GM21529 (cell line): Measurements from ENCODE around the gene LINS1.
A peak's percentile ranks its signal among the peaks of the same experiment; 100 is the strongest.

Experiments
- ATAC-seq: cut with Tn5 transposase; IDR thresholded peaks from one replicate; pipeline ENCODE4 v1.9.1; 2021; ENCODE audit not compliant: unreplicated experiment

The LINS1 gene

DNA sequence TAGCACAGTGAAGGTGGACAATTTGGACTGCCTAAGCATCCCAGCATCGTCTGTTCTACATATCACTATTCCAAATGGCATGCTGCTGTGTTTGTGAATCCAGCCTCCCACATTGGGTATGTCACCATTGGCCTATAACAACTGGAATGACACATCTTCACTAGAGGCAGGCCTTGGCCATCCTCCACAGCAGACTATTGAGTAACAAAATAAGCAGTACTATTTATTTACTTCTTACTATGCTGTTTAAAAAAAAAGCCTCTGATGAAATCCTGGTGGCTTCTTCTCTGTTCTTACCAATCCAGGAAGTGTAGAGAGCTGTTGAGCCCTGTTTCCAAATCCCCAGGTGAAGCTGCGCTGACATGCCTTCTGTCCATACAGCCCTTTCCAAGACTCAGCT lies 42.7 kb downstream of the LINS1 start:
- no peak for ATAC-seq

DNA sequence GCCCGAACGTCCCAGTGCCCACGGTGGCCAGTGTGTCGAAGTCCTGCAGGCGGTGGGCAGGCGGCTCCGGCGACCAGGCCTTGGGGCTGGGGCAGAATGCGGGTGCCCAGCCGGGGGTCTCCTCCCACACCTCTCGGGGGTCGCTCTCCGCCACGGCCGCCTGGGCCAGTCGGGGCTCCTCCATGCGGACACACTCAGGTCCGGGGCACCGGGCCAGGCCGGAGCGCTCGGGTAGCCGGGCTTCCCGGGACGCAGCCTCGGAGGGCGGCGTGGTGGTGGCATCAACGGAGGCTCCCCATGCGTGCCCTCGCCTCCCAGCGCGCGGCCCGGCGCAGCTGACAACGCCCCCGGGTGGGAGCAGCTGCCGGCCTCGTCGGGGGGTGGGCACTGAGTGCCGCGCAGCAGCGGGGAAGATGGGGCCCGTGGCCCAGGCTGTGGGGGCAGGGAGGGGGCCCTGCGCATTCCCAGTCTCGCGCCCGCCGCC lies 43.2 kb downstream of the LINS1 start:
- no peak for ATAC-seq

DNA sequence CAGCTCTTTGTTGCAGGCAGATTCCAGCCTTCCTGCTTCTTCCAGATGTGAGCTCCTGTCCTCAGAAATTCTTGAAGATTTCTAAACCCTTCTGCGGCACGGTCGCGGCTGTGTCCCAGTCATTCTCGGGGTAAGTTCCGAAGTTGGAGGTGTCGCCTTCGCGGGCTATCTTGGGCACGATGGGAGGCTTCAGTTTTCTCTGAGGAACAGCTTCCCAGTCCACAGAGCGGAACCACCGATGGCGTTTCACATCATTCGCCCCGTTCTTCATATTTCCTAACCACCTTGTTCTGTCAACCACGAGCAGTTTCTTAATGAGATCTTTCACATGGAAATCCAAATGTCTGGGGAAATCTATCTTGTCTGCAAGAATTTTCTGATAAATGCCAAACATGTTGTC lies 48.5 kb downstream of the LINS1 start:
- no peak for ATAC-seq

DNA sequence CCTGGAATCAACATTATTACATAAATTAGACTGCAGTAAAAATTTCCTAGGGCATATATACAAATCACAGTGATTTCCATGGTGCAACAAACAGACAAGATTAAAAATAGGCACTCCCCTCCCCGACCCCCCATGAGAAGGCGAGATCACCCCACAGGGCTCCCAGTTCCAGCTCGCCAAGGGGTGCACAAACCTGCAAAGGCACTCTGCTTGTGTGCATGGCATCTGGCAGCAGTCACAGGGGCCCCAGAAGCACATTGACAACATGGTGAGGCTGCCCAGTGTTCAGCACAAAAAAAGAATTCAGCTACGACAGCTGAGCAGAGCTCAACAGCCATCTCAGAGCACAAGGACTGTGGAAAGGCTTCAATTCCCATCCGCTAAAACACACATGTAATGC lies 54.0 kb downstream of the LINS1 start:
- ATAC-seq: no peak

DNA sequence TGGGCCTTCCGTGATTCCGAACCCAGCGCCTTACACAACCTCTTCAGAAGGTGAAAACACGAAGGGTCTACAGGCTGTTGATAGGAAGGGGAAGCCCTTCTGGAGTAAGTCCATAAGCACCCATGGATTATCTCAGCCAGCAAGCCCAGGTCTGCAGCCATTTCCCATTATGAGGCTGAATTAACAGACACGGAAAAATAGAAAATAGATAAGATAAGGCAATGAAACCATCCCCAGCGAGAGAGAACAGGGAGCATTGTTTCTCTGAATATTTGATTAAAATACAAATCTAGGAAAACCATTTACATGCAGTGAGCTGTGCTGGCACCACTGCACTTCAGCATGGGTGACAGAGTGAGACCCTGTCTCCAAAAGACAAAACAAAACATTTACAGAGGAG lies 57.0 kb downstream of the LINS1 start:
- ATAC-seq: no peak

DNA sequence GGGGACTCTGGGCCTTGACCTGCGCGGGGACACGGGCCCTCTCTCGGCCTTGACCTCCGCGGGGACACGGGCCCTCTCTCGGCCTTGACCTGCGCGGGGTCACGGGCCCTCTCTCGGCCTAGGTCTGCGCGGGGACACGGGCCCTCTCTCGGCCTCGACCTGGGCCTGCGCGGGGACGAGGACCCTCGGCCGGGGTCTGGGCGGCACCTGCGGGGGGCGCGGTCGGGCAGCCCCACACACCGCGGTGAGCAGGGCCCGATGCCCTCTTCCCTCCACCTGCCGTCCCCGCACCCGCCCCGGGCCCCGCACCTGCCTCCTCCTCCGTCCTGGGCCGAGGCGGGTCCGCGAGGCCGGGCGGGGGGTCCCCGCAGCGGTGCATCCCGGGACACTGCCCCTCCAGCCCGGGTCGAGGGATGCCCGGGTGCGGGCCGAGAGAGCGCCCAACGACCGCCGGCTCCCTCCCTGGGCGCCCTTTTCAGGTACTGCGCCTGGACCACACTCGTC lies 57.6 kb downstream of the LINS1 start:
- no peak for ATAC-seq

DNA sequence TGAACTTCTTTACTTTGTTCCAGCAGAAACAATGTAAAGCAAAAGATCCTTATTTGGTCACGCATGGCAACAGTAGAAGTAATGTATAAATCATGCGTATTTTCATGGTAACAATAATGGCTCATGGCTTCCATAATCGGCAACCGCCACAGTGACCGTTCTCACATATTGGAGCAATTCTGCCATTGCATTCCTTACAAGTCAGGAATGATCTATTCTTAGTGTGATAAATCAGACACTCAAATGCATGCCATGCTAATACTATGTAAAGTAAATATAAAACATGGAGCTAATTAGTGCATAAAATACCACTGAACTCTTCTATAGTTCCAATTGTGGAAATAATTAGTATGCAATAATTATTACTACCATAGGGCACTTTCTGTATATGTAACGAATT lies 59.7 kb downstream of the LINS1 start:
- ATAC-seq: no peak

DNA sequence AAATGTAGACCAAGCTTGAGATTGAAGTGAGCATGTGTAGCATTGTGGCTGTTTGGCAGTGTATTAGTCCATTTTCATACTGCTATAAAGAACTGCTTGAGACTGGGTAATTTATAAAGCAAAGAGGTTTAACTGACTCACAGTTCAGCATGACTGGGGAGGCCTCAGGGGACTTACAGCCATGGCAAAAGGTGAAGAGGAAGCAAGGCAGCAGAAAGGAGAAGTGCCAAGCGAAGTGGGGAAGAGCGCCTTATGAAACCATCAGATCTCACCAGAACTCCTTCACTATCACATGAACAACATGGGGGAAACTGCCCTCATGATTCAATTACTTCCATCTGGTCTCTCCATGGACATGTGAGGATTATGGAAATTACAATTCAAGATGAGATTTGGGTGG lies 64.7 kb downstream of the LINS1 start:
- peak; percentile 81 for ATAC-seq

DNA sequence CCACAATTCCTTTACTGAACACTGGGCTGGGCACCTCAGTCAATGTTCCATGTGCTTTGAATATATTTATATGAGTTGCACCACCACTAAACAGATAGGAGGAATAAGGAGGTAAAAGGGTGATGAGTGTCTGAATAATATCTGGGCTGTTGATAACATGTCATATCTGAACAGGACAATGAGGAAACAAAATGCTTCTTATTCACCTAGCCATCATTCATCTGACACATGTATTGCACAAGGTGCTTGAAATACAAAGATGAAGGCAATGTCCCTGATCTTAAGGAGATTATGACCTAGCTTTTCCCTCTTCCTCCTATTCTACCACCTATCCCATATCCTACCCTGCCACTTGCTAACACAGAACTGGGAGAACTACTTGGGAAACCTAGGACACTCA lies 65.3 kb downstream of the LINS1 start:
- no peak for ATAC-seq

DNA sequence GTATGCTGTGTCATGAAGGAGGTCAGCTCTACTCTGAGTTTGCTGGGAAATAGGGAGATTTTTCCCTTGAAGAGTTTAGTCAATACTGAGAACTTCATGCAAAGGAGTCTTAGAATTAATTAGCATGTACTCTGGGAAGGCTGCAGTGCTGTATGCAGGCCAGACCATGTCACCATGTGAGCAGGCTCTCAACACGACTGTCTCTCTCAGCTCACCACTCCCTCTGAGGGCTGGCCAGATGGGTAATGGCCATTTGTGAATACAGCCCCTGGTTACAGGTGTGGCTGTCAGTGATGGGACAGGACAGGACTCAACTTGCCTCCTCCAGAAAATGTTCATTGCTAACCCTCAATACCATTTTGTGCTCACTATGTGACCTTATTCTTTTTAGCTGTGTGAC lies 68.1 kb downstream of the LINS1 start:
- no peak for ATAC-seq

DNA sequence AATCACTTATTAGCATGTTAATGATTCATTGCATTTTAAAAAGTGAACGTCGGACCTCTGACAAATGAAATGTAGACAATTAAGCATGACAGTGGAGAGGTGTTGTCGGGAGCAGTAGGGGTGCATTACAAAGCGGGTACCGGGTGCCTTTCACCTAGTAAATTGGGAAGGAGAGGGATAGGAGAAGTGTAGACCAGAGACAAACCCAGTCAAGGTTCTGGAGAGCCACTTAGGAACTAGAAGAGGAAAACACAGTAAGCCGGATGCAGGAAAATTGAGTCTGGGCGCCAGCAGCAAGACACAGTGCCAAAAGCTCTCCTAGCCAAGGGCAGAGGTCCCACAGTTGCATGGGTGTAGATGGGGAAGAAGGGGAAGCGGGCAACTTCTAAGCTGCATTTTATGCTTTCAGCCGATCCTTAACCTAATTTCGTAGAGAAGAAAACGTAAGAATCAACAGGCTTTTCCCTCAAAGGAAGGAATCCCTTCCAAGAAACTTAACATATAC lies 70.1 kb downstream of the LINS1 start:
- no peak for ATAC-seq

DNA sequence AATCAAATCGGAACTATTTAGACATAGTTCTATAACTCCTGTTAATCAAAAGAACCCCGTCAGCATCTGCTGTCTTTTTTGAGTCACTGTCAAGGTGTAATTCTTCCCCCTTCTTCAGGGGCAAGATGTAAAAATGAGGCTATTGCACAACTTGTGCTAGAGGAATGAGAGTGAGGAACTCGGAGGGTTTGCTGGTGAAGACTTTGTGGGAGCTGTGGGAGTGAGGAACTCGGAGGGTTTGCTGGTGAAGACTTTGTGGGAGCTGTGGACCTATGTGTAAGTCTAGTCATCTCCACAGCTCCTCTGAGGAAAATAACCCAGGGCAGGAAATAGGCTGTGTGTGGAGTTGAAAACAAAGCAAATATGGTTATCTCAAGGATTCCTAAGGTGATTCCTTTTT lies 70.8 kb downstream of the LINS1 start:
- no peak for ATAC-seq

DNA sequence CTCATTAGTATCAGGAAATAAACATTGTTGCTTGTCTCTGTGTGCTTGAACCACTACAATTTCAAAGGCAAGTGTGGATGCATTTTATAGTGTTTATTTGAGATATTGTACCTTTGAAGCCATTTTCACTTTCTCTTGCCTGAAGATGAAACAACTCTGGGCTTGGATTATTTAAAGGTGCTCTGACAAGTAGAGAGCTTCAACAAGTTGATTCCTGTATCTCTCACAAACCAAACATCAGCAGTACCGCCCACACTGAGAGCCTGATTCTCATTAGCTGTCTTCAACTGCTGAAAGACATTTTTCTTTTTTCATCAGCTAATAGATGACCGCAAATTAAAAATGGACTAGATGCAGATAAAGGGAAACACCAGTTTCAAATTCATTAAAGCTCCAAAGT lies 72.4 kb downstream of the LINS1 start:
- no peak for ATAC-seq

DNA sequence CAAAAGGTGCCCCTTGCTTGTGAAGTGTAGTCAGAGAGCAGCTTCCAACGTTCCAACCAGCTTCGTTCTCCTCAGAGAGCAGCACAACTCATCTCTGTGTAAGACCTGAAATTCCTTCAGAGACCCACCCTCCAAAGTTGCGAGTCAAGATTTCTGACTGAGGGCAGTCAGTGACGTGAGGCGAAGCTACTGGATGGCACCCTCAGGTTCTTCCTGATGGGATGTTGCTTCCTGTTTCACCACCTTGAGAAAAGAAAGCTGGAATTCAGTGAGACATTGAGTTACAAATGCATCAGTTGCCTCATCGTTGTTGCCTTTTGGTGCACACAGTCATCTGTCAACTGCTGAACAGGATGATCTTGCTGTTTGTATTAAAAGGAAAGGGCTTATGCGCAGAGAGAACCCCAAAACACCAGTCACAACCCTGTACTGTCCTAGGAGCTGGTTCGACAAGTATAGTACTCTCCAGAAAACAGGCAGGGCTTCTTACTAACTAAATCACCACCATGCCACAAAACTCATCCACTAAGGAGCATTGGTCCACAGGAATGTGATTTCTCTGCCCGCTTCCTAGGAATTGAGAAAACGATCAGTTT lies 73.1 kb downstream of the LINS1 start, which contains the start of gene CERS3:
TSS of gene CERS3 (minus strand) at position 118 of the 596 bp plus-strand sequence. CDS start 27,101 bp downstream, outside the sequence.
- ATAC-seq: no peak

DNA sequence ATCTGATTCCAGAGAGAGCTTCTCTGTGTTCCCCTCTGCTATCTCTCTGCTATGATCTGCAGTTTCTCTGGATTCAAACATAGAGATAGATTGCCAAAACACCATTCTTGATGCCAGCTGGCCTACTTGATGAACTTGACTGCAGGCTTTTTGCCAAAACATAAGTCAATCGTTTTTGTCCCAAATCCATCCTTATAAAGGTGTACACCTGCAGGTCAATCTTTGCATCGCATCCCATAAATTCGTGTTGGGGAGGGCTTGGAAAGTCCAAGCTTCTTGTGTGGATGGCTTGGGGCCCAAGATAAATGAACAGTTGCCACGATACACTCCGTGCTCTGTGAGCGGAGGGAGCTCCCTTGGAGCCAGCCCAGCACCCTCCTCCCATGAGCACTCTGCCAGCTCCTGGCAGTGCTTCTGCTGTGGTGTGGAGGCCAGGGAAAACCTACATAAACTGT lies 75.9 kb downstream of the LINS1 start:
- no peak for ATAC-seq

DNA sequence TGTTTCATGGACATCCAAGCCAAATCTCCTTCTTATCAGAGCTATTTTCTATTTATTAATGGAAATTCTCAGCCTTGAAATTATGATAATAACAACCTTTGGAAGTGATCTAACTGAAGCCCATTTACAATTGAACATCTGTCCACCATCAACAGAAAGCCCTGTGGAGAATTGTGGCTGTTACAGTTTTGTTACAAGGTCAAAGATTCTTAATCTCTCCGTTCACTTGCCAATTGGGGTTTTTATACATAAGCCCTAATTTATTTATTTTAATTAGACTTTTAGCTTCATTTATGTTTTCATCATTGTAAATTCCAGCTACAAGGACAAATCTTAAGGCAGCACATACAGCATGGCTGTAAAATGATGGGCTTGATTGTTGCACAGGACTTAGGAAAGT lies 76.5 kb downstream of the LINS1 start:
- no peak for ATAC-seq

DNA sequence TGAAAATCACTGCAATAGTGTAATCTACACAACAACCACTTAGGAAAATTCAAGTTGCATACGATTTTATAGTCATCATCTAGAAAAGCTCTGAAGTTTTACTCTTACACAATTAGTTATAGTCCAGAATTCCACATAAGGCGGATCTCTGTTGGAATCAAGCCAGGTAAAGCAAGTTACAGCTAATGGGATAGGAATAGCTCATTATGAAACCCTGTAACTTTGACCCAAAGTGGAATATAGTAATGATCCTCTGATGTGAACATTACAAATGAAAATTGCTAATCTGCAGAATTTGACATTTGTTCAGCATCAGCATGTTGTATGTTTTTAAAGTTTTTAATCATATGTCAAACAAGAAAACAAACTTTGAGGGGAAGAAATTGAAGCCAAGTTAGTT lies 77.7 kb downstream of the LINS1 start:
- no peak for ATAC-seq

DNA sequence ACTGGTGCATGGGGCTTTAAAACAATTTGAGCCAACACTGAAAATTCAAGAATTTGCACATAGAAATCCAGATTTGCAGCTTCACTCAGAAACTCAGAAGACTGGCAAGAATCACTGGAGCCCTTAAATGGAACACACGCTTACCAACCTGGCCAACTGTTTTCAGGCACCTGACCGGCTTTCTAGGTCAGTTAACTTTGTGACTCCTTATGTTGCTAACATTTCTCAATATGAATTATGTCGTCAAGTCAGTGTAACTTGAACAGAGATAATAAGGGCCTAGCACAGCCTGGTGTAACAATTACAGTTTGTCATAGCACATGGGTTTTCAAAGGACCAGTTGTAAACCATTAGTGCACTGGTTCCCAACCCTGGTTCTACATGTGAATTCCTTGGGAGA lies 80.1 kb downstream of the LINS1 start:
- no peak for ATAC-seq

DNA sequence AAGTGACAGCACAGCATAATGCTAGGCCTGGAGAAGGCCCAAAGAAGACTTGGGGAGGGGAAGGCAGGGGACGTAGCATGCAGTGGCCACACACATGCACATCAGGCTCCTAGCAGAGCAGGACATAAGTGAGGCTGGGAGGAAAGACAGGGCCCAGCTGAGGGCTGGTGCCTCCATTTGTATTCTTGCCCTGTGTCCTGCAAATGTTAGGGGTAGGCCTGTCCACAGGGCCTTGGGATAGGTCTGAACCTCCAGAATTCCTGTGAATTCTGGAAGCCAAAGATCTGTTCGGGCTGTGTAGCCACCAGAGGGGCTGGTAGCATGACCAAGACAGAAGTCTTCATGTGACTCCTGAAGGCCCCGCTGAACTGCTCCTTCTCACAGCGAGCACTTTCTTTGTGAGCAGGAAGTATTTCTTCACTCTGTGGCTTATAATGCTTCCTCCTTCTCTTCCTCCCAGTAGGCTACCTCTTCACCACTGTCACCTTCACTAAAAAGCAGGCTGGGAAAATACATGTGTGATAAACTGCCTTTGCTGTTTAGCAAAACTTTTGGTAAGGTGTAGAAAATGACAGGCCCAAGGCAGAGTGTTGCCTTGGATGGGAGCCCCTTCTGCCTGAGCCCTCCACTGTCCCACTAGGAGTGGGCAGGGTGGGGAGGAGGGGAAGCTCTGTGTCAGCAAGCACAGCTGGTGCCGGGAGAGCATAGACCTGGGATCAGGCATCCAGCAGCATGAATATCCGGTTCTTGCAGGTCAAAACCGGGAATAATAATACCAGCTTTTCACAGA lies 81.7 kb downstream of the LINS1 start:
- ATAC-seq: no peak

DNA sequence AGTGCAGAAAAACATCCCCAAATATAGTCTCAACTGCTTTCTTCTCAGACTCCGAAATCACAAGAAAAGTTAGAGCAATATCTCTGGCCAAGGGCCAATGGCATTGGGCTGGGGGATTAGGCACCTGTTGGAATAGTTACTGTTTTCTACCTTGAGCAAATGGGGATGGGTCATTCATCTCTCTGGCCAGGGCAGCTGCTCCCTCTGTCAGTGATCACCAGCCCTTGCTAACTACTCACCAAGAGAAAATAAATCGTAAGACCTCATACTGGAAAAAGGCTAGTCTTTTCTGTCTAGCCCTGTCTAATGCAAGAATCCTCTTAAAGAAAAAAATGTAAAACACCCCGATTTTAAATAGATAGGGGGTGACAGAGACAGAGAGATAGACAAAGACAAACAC lies 84.1 kb downstream of the LINS1 start:
- no peak for ATAC-seq
